HG03135 (cell line): ENCODE results near the gene FLNB.
"Not testable (repeated sequence)": the region's sequence is repeated elsewhere in the genome, so short reads cannot be mapped to it uniquely, and the experiment has no call there.

ENCODE experiments used
- ATAC-seq: cut with Tn5 transposase; IDR thresholded peaks from one replicate; pipeline ENCODE4 v1.9.1; 2021; ENCODE audit warnings: mild to moderate bottlenecking, moderate library complexity; ENCODE audit not compliant: unreplicated experiment

The FLNB gene

DNA sequence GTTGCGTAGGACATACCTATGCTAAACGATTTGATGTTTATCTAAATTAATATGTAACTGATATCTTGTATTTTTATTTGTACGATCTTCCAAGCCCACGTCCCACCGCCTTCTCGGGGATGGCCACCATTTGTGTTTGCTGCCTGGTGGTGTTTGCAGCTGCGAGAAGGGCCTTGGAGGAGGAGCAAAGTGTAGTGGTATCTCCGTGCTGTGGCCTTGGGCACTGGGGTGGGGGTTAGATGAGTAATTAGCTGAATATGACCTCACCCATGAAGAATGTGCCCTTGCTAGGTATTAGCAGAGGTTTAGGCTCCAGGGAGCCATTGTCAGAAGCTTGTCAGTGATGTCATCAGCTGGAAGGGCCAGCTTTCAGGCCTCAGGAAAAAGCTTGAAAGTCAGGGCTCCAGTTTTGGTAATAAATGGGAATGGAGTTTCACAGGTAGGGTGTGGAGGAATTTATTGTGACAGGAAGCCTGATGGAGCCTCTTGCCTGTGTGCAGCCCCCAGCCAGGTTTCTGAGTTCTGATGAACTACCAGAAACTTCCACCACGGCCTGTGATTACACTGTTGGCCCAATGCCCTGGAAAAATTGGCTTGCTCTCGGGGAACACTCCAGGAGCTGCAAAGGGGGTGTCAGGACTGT, 41.0 kb downstream of the FLNB start:
- no peak for ATAC-seq

DNA sequence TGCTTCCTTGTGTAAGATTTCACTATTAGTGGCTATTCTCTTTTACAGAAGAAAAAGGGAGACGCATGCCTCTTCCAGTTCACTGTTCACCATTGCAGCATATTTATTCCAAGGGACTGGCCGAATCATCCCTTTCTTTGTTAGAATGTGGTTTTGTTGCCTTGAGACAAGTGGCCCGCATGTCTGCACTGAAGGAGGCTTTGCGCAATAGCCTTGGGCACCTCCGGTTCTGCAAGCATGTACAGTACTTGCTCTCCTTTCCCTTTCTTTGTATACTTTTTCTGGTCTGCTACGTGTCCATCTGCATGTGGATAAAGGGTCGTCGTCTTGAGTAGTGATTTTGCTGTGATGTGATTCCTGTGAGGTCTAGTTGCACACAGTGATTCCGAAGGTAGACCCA, 43.0 kb downstream of the FLNB start:
- no peak for ATAC-seq

DNA sequence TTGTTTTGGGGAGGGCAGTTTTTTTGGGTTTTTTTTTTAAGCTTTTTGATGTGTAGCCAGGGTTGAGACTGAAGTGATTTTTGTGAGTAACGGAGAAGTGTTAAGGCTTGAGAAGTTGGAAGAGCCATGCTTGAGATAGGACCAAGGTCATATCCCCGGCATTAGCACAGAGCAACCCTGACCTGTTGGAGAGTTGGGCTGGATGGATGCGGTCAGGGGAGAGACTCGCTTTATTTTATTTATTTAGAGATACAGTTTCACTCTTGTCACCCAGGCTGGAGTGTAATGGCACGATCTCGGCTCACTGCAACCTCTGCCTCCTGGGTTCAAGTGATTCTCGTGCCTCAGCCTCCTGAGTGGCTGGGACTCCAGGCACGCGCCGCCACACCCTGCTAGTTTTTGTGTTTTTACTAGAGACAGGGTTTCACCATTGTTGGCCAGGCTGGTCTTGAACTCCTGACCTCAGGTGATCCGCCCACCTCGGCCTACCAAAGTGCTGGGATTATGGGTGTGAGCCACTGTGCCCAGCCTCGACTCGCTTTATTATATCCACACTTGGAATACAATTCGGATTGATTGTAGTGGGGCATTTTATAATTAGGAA, 43.5 kb downstream of the FLNB start:
- ATAC-seq = not testable (repeated sequence)

- ATAC-seq = no peak
Measured at GRCh38 chr3:58052373-58053273, 44.4 kb downstream of the FLNB start.

GRCh38 chr3:58054652-58055051, 46.4 kb downstream of the FLNB start:
- ATAC-seq = no peak

DNA sequence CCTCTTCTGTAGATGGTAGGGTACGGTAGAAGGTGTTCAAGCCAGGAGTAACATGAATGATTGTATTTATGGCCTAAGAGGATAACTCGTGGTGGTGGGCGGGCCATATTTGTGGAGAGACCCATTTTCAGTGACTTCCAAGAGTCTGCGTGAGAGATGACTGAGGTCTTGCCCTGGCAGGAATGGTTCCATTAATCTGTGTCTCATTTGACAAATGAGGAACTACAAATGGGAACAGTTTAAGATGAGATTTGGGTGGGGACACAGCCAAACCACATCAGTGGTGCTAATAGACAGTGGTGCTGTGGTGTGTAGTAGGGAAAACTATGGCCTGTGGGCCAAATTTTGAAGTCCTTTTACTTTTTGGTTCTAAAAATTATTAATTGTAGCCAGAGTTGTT, 47.1 kb downstream of the FLNB start:
- no peak for ATAC-seq

DNA sequence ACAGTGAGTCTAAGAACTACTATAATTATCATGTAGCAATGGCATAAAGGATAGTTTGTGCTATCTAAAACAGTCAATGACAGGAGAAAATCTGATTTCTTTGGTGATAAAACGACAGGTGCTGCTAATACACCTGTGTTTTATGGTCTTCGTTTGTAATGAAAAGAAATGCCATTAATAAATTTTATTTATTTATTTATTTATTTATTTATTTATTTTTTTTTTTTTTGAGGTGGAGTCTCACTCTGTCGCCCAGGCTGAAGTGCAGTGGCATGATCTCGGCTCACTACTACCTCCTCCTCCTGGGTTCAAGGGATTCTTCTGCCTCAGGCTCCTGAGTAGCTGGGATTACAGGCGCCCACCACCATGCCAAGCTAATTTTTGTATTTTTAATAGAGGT, 47.7 kb downstream of the FLNB start:
- ATAC-seq = not testable (repeated sequence)

GRCh38 chr3:58058361-58059263, 50.4 kb downstream of the FLNB start:
- no peak for ATAC-seq

DNA sequence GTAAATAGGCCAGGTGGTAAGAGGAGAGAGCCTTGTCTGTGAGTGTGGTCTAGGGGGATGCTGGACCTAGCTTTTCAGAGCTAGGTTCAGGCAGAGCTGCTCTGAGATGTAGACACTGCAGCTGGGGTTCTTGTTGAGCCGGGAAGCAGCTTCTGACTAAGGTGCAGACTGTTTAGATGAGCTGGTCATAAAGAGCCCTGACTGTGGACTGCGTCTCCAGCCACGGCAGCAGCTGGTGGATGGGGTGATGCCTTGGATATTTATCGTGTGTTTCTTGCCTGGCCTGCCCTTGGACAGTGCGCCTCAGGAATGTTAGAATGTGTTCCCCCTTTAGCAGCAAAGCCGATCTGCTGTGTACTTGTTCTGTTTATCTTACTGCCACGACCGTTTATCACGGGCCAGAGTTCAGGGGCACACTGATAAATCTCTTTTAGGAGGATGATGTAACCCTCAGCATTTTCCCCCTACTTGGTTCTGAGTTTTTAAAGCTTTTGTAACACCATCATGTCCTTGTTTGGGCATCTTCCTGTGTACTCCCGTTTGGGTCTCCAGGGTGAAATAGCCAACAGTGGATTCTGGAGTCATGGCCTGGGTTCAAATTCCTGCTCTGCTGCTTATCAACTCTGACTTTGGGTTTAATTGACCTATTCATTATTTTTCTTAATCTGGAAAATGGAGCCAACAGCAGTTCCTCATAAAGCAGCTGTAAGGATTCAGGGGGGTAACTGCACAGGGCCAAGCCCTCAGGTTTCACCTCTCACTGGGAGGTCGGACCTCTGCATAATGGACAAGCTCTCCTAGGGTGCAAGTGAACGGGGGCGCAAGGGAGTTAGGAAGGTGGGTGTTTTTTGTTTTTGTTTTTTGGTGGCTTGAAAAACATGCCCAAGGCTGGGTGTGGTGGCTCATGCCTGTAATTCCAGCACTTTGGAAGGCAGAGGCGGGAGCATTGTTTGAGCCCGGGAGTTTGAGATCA, 51.4 kb downstream of the FLNB start:
- no peak for ATAC-seq

- ATAC-seq = no peak
Measured at GRCh38 chr3:58062472-58062871, 54.2 kb downstream of the FLNB start.

- no peak for ATAC-seq
Measured at GRCh38 chr3:58063022-58063815, 55.0 kb downstream of the FLNB start.

DNA sequence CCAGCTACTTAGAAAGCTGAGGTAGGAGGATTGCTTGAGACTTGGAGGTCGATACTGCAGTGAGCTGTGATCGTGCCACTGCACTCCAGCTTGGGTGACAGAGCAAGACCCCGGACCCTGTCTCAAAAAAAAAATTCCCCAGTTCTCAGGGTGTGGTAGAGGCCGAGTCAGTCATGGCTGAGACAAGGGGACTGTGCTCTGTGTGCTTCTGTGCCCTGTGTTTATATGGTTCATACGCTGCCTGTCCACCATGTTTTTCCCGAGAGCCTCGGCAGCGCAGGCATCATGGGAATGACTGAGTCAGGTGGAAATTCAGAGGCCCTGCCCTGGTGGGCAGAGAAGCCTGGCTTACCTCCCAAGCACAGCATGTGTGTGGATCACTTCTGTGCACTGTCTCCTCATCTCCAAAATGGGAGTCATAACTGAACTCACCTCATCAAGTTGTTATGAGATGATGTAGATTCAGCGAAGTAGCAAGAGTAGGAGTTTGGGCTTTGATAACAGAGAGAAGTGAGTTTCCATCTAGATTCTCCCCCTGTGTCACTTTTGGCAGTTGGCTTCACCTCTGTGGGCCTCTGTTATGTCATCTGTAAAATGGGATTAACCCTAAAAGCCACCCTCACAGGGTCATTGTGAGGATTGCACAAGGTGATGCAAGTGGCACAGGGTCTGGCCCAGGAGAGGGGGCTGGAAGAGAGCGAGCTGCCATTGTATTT, 56.9 kb downstream of the FLNB start:
- no peak for ATAC-seq

GRCh38 chr3:58065700-58066167, 57.5 kb downstream of the FLNB start:
- ATAC-seq = no peak

DNA sequence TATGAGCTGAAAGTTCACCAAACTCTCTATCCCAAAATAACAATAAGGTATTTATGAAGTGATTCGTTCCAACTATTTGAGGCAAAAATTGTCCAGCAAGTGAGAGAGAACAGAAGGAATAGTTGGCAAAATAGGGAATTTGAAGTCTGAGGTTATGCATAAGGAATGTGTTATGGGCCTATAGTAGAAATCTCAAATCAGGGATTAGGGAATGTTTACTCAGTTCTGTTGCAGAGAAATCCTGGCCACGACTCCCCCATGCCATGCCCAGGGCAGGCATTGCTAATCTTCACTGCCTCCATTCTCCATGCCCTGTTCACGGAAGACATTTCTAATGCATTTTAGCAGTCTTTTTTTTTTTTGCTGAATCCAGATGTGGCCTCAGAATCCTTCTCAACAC, 58.6 kb downstream of the FLNB start:
- ATAC-seq = no peak

DNA sequence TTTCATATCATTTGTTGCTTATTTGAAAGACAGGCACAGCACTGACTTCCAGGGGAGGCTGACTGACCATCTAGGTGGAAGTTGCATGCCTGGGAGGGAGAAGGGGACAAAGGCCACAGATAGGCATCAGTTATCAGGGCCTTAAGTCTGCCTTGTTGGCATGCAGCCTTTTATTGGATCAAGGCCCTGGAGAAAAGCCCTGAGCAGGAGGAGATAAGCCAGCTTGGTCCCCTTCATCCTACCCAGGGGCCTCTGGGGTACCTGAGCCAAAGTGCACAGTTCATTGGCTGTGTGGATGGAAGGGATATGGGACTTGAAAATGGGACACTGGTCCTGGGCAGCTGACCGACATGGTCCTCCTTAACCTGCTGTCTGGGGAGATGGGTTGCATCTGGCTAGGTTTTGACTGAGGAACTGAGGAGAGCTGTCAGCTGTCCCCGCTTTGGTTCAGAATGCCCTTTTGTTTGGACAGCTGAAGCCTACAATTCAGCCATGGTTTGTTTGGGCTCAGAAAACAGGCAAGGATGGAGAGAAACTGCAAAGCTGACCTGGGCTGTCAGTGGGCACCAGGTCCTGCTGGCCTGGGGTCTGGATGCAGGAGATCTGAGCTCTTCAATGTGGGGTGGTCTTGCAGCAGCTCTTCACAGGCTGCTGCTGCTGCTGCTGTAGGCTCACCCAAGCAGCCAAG, 60.0 kb downstream of the FLNB start:
- no peak for ATAC-seq

DNA sequence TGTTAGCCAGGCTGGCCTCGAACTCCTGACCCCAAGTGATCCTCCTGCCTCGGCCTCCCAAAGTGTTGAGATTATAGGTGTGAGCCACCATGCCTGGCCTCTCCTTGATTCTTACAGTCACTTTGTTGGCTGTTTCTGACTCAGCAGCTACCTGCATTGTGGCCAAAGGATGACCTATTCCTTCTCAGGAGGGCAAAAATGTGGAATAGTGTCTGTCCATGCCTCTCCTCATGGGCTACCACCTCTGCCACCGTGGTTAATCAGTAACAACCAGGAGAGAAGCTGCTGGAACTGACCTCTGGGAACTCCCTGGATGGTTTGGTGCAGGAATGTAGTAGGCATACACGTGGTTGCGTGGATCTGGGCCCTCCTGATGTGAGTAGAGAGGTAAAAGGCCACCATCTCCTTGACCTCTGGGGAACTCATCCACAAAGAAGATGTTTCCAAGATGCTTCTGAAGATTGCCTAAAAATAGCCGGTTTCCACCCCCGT, 63.3 kb downstream of the FLNB start:
- no peak for ATAC-seq

DNA sequence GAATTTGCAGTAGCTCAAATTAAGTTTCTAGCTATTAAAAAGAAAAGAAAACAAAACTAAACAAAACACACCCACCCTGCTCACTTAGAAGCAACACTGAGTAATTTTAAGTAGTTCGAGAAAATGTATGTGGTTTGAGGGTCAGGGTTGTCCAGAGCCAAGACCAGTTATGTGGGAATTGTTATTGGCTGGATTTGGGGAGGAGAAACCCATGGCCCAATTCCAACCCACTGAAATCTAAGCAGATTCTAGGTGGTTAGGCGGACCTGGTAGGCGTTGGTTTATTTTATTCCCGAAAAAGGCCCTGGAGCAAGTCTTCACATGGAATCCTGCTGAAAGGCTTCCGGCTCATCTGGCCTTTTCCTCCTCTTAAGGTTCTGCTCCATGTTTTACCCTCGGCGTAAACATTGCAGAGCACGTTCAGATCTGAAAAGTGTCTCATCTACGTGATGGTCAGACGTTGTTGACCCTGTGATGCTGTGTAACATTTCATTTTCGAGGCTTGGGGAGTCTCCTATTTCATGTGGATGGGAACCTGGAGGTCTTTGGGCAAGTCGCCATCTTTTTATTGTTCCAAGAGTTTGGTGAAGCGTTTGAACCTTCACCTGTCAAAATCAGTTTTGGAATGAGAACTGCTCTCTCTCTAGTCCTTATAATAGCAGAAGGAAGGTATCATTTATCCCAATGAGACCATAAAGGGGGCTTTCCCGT, 64.0 kb downstream of the FLNB start:
- no peak for ATAC-seq
